Keratinocyte (primary cell): ENCODE data around the gene FKBP11. TPM values are rescaled to one million over a fixed set of nuclear protein-coding genes. Genes with fewer than 3 reads are reported as not detected.

Source experiments
- DNase-seq: peaks from one replicate; pipeline ENCODE4 v3.0.0-alpha.2; 2011; ENCODE audit warnings: low read depth, missing footprints, low spot score
- FAIRE-seq: peaks from 2 replicates; lab custom pipeline; 2011; peaks lifted over from hg19 to GRCh38; lab: Jason Lieb, UNC
- H2AFZ ChIP-seq: 2 replicates; pipeline ENCODE4 v1.6.0; 2012; ENCODE audit warnings: low read length, control low read depth, inconsistent platforms; ENCODE audit not compliant: control insufficient read depth
- H3K27ac ChIP-seq: 2 replicates; pipeline ENCODE4 v1.5.1; 2011; ENCODE audit warnings: low read length; ENCODE audit not compliant: control insufficient read depth, insufficient read depth
- H3K27me3 ChIP-seq: 3 replicates; pipeline ENCODE4 v1.6.0; 2011; ENCODE audit warnings: low read length; ENCODE audit not compliant: control insufficient read depth, insufficient read depth; ENCODE audit errors: extremely low read depth
- H3K36me3 ChIP-seq, 2 experiments: 2 replicates in 1 of 2; 3 replicates in 1 of 2; pipeline ENCODE4 v1.5.1; 2011; ENCODE audit warnings: low read length in 2 of 2, mild to moderate bottlenecking in 1 of 2; ENCODE audit not compliant: control insufficient read depth in 2 of 2, insufficient read depth in 2 of 2; ENCODE audit errors: extremely low read depth in 1 of 2
- H3K4me1 ChIP-seq: 3 replicates; pipeline ENCODE4 v1.5.1; 2011; ENCODE audit warnings: low read length; ENCODE audit not compliant: control insufficient read depth, insufficient read depth; ENCODE audit errors: extremely low read depth
- H3K4me2 ChIP-seq: 3 replicates; pipeline ENCODE4 v1.6.0; 2011; ENCODE audit warnings: low read depth, low read length; ENCODE audit not compliant: control insufficient read depth, insufficient read depth; ENCODE audit errors: extremely low read depth
- H3K4me3 ChIP-seq, 3 experiments: fragments of 200-600 bp in 1 of 3; sonication (generic) in 1 of 3; 2 replicates in 2 of 3; 3 replicates in 1 of 3; pipeline ENCODE4 v1.5.1; 2011 to 2016; ENCODE audit warnings: low read length in 3 of 3, mild to moderate bottlenecking in 3 of 3, control low read depth in 2 of 3, inconsistent platforms in 1 of 3, low read depth in 1 of 3, mixed read lengths in 1 of 3, mixed run types in 1 of 3, moderate library complexity in 1 of 3; ENCODE audit not compliant: control insufficient read depth in 2 of 3, insufficient read depth in 2 of 3; ENCODE audit errors: extremely low read depth in 1 of 3
- H3K79me2 ChIP-seq: 2 replicates; pipeline ENCODE4 v1.6.0; 2012; ENCODE audit warnings: low read length; ENCODE audit not compliant: control insufficient read depth, insufficient read depth
- H3K9ac ChIP-seq: 3 replicates; pipeline ENCODE4 v1.6.0; 2011; ENCODE audit warnings: low read length; ENCODE audit not compliant: control insufficient read depth, insufficient read depth; ENCODE audit errors: extremely low read depth
- H3K9me1 ChIP-seq: 3 replicates; pipeline ENCODE4 v1.6.0; 2011; ENCODE audit warnings: low read length; ENCODE audit not compliant: control insufficient read depth, insufficient read depth; ENCODE audit errors: extremely low read depth
- H3K9me3 ChIP-seq: 2 replicates; pipeline ENCODE4 v1.5.1; 2012; ENCODE audit warnings: low read depth, low read length; ENCODE audit not compliant: control insufficient read depth
- H4K20me1 ChIP-seq: 3 replicates; pipeline ENCODE4 v1.6.0; 2011; ENCODE audit warnings: low read length; ENCODE audit not compliant: control insufficient read depth, insufficient read depth; ENCODE audit errors: extremely low read depth
- EZH2 ChIP-seq: IDR thresholded peaks from one replicate; pipeline ENCODE4 v1.6.1; 2012; ENCODE audit warnings: inconsistent platforms, mild to moderate bottlenecking, low read length, moderate library complexity
- dilution Hi-C: fragments of 300-500 bp; cut with MboI; formaldehyde crosslinking; loops from one replicate; pipeline ENCODE4 v1.7.0; 2020; ENCODE audit warnings: low sequenced_read_pairs; ENCODE audit not compliant: extremely low pct_ligation_motif_present
- polyA plus RNA-seq, 5 experiments: library from polyadenylated mRNA; depleted of rRNA in 3 of 5; stranded (reverse) in 3 of 5; stranded (forward) in 1 of 5; unstranded in 1 of 5; fragments of >200 nt; gene quantifications; 1 replicate in 1 of 5; 2 replicates in 3 of 5; 3 replicates in 1 of 5; pipeline versions ENCODE4 v1.2.1 to v1.2.3, GENCODE V29; 2011 to 2012; ENCODE audit warnings: missing spikeins in 2 of 5, low read depth in 1 of 5, low replicate concordance in 1 of 5
- TF ChIP-seq, protein P1 (sequence below), 3 experiments: IDR thresholded peaks in 1 of 3; conservative IDR thresholded peaks in 1 of 3; optimal IDR thresholded peaks in 1 of 3; 2 replicates in 2 of 3; 3 replicates in 1 of 3; pipeline versions ENCODE3 to v1.5.1; 2011; ENCODE audit warnings: low read length in 3 of 3, mild to moderate bottlenecking in 3 of 3, moderate library complexity in 2 of 3, control low read depth in 1 of 3, inconsistent platforms in 1 of 3; ENCODE audit not compliant: insufficient read depth in 2 of 3; ENCODE audit errors: extremely low read depth in 1 of 3

The FKBP11 gene
- polyA plus RNA-seq, 1 donor (not counting 4 experiments of a cell fraction or from before 2014, with no cell fraction given), result 18.4 TPM

GRCh38 chr12:48923117-48923516 lies 2.2 kb downstream of the FKBP11 start:
- dilution Hi-C loops, result no loop called here
- TF ChIP-seq, protein P1, sequence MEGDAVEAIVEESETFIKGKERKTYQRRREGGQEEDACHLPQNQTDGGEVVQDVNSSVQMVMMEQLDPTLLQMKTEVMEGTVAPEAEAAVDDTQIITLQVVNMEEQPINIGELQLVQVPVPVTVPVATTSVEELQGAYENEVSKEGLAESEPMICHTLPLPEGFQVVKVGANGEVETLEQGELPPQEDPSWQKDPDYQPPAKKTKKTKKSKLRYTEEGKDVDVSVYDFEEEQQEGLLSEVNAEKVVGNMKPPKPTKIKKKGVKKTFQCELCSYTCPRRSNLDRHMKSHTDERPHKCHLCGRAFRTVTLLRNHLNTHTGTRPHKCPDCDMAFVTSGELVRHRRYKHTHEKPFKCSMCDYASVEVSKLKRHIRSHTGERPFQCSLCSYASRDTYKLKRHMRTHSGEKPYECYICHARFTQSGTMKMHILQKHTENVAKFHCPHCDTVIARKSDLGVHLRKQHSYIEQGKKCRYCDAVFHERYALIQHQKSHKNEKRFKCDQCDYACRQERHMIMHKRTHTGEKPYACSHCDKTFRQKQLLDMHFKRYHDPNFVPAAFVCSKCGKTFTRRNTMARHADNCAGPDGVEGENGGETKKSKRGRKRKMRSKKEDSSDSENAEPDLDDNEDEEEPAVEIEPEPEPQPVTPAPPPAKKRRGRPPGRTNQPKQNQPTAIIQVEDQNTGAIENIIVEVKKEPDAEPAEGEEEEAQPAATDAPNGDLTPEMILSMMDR (optimal IDR thresholded peaks at IDR 0.05 in 1 of 3, IDR thresholded peaks at IDR 0.05 in 1 of 3, conservative IDR thresholded peaks at IDR 0.05 in 1 of 3; ENCODE audit: extremely low read depth in 1 of 3, insufficient read depth in 2 of 3, low read length in 3 of 3), result no peak
- TF ChIP-seq EZH2, result no peak
- H3K9ac ChIP-seq, result no peak overlapping the region

DNA sequence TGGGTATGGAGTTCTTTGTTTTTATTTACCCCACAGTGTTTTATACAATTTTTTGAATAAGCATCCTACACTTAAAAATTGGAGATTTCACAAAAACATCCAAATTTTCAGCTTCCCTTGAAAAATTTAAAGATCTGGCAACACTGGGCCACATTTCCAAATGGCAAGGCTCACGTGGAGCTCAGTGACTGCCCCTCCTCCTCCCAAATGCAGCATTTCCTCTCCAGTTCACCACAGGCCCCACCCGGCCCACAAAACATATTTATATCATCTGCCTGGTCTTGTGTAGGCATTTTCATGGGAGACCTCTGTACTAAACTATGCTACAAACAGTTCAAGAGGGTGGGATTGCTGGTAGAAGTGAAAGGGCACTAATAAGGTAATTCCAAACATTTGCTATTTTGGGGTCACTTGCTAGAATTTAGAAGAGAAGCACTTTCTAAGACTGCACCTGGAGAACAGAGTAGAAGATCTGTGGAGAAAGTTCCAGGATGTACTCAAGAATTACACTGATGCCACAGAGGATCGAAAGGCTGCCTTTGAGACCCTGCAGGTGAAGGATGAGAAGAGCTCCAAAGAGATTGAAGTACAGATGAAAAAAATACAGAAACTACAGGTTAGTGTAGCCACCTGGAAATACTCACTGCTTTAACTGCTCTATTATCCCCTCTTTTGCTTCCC lies 7.3 kb downstream of the FKBP11 start:
- FAIRE-seq, result no peak
- Histone ChIP-seq H3K4me3 (no peak overlapping the region), H4K20me1 (no peaks in the 10 kb centered on the region), H3K27ac (no peak overlapping the region), H3K9ac (no peak overlapping the region), H3K27me3 (no peaks in the 10 kb centered on the region), H2AFZ (no peak overlapping the region), H3K79me2 (no peaks in the 10 kb centered on the region), H3K4me2 (no peak overlapping the region), H3K36me3 (peaks cover 6 to 13% of the 10 kb centered on the region in 2 experiments), H3K9me1 (no peaks in the 10 kb centered on the region), H3K4me1 (peaks cover 3% of the 10 kb centered on the region), H3K9me3 (no peaks in the 10 kb centered on the region)
- no peak for DNase-seq
- dilution Hi-C loops, result no loop called here
- TF ChIP-seq, protein P1 (optimal IDR thresholded peaks at IDR 0.05 in 1 of 3, IDR thresholded peaks at IDR 0.05 in 1 of 3, conservative IDR thresholded peaks at IDR 0.05 in 1 of 3; ENCODE audit: extremely low read depth in 1 of 3, insufficient read depth in 2 of 3, low read length in 3 of 3), result no peak
- TF ChIP-seq EZH2, result no peak

More at GRCh38 chr12:48923117-48923516, 2.2 kb downstream of the FKBP11 start:
- no peaks in the 10 kb centered on the region for H3K27me3 ChIP-seq
- H3K4me1 ChIP-seq, result peaks cover 4% of the 10 kb centered on the region
- FAIRE-seq, result no peak
- no peaks in the 10 kb centered on the region for H3K9me3 ChIP-seq
- H3K4me3 ChIP-seq, result no peak overlapping the region
- no peak overlapping the region for H3K4me2 ChIP-seq
- no peak overlapping the region for H2AFZ ChIP-seq
- H3K79me2 ChIP-seq, result no peaks in the 10 kb centered on the region
- H3K36me3 ChIP-seq, result peaks cover 19 to 26% of the 10 kb centered on the region in 2 experiments
- no peak for DNase-seq
- H3K27ac ChIP-seq, result no peak overlapping the region
- no peaks in the 10 kb centered on the region for H4K20me1 ChIP-seq
- H3K9me1 ChIP-seq, result no peaks in the 10 kb centered on the region
